HepG2 (cell line): ENCODE measurements around the gene NLRC5. TPM values are rescaled to one million over a fixed set of nuclear protein-coding genes. Genes with fewer than 3 reads are reported as not detected.

ENCODE experiments used
- AHDC1 ChIP-seq: sonication (generic); formaldehyde crosslinking; IDR thresholded peaks from 2 replicates; pipeline ENCODE4 v1.5.1; 2020; ENCODE audit warnings: mild to moderate bottlenecking, missing genetic modification reagents, borderline replicate concordance
- IRF1 ChIP-seq: sonication (generic); formaldehyde crosslinking; IDR thresholded peaks from 2 replicates; pipeline ENCODE4 v1.4.0; 2020; ENCODE audit warnings: low read depth, mild to moderate bottlenecking, missing genetic modification reagents
- NKX3-1 ChIP-seq: sonication (generic); formaldehyde crosslinking; IDR thresholded peaks from 2 replicates; pipeline ENCODE4 v1.5.0; 2020; ENCODE audit warnings: missing genetic modification reagents
- SAP130 ChIP-seq: IDR thresholded peaks from 2 replicates; pipeline ENCODE4 v1.6.1; 2016; ENCODE audit warnings: low read depth
- THAP8 ChIP-seq: sonication (generic); formaldehyde crosslinking; IDR thresholded peaks from 2 replicates; pipeline ENCODE4 v1.5.1; 2020; ENCODE audit warnings: missing genetic modification reagents, mild to moderate bottlenecking, borderline replicate concordance
- ZMYM3 ChIP-seq: sonication (generic); formaldehyde crosslinking; IDR thresholded peaks from 2 replicates; pipeline ENCODE4 v1.5.1; 2020; ENCODE audit warnings: mild to moderate bottlenecking, missing genetic modification reagents
- ZNF124 ChIP-seq: sonication (generic); formaldehyde crosslinking; IDR thresholded peaks from 2 replicates; pipeline ENCODE4 v1.4.0; 2020; ENCODE audit warnings: missing genetic modification reagents
- ZNF234 ChIP-seq: sonication (generic); formaldehyde crosslinking; conservative IDR thresholded peaks from 2 replicates; pipeline ENCODE4 v1.5.1; 2020; ENCODE audit warnings: mild to moderate bottlenecking, missing genetic modification reagents
- ZSCAN12 ChIP-seq: sonication (generic); formaldehyde crosslinking; IDR thresholded peaks from 2 replicates; pipeline ENCODE4 v1.9.0; 2021; ENCODE audit warnings: mild to moderate bottlenecking, missing genetic modification reagents
- polyA plus RNA-seq, 8 experiments: library from polyadenylated mRNA; depleted of rRNA in 3 of 8; stranded (reverse) in 7 of 8; unstranded in 1 of 8; fragments of >200 nt; fragmentation: Illumina TruSeq in 4 of 8; extraction: Trizol in 4 of 8; gene quantifications; 2 replicates each; pipeline versions ENCODE4 v1.2.1 to v1.2.3, GENCODE V29; 2011 to 2016; ENCODE audit warnings: low read depth in 4 of 8, missing spikeins in 1 of 8, mixed read lengths in 1 of 8; ENCODE audit not compliant: insufficient read depth in 1 of 8
- total RNA-seq, 5 experiments: library from RNA; depleted of rRNA; stranded (reverse); fragments of >200 nt; fragmentation: Illumina TruSeq; extraction: Trizol; gene quantifications; 2 replicates each; pipeline ENCODE4 v1.2.3, GENCODE V29; 2016; ENCODE audit warnings: low read depth in 1 of 5
- TF ChIP-seq, protein P1 (sequence below): sonication (generic); formaldehyde crosslinking; IDR thresholded peaks from 2 replicates; pipeline ENCODE4 v1.5.0; 2020; ENCODE audit warnings: mild to moderate bottlenecking, missing genetic modification reagents, borderline replicate concordance
- TF ChIP-seq, protein P2 (sequence below): sonication (generic); formaldehyde crosslinking; IDR thresholded peaks from 2 replicates; pipeline ENCODE4 v1.5.0; 2020; ENCODE audit warnings: missing genetic modification reagents

Gene NLRC5
- total and polyA plus RNA-seq, 2 of the 13 experiments (the other 11 are each of a cell fraction or from before 2014, with no cell fraction given): 6.3 to 12.7 TPM

- TF ChIP-seq, protein P1, sequence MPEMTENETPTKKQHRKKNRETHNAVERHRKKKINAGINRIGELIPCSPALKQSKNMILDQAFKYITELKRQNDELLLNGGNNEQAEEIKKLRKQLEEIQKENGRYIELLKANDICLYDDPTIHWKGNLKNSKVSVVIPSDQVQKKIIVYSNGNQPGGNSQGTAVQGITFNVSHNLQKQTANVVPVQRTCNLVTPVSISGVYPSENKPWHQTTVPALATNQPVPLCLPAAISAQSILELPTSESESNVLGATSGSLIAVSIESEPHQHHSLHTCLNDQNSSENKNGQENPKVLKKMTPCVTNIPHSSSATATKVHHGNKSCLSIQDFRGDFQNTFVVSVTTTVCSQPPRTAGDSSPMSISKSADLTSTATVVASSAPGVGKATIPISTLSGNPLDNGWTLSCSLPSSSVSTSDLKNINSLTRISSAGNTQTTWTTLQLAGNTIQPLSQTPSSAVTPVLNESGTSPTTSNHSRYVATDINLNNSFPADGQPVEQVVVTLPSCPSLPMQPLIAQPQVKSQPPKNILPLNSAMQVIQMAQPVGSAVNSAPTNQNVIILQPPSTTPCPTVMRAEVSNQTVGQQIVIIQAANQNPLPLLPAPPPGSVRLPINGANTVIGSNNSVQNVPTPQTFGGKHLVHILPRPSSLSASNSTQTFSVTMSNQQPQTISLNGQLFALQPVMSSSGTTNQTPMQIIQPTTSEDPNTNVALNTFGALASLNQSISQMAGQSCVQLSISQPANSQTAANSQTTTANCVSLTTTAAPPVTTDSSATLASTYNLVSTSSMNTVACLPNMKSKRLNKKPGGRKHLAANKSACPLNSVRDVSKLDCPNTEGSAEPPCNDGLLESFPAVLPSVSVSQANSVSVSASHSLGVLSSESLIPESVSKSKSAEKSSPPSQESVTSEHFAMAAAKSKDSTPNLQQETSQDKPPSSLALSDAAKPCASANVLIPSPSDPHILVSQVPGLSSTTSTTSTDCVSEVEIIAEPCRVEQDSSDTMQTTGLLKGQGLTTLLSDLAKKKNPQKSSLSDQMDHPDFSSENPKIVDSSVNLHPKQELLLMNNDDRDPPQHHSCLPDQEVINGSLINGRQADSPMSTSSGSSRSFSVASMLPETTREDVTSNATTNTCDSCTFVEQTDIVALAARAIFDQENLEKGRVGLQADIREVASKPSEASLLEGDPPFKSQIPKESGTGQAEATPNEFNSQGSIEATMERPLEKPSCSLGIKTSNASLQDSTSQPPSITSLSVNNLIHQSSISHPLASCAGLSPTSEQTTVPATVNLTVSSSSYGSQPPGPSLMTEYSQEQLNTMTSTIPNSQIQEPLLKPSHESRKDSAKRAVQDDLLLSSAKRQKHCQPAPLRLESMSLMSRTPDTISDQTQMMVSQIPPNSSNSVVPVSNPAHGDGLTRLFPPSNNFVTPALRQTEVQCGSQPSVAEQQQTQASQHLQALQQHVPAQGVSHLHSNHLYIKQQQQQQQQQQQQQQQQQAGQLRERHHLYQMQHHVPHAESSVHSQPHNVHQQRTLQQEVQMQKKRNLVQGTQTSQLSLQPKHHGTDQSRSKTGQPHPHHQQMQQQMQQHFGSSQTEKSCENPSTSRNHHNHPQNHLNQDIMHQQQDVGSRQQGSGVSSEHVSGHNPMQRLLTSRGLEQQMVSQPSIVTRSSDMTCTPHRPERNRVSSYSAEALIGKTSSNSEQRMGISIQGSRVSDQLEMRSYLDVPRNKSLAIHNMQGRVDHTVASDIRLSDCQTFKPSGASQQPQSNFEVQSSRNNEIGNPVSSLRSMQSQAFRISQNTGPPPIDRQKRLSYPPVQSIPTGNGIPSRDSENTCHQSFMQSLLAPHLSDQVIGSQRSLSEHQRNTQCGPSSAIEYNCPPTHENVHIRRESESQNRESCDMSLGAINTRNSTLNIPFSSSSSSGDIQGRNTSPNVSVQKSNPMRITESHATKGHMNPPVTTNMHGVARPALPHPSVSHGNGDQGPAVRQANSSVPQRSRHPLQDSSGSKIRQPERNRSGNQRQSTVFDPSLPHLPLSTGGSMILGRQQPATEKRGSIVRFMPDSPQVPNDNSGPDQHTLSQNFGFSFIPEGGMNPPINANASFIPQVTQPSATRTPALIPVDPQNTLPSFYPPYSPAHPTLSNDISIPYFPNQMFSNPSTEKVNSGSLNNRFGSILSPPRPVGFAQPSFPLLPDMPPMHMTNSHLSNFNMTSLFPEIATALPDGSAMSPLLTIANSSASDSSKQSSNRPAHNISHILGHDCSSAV (CRISPR knock-in tag): no peak
- TF ChIP-seq AHDC1: peak; percentile 76; the same call in 1 of the 2 replicates
- TF ChIP-seq NKX3-1 (CRISPR knock-in tag): 0 out of 2 replicates have a peak, but pooled peaks have one; percentile 49
- peak; percentile 64 for TF ChIP-seq ZNF124 (CRISPR knock-in tag)
- no peak for TF ChIP-seq ZNF234 (CRISPR knock-in tag)
- TF ChIP-seq SAP130 (CRISPR knock-in tag): peak; percentile 77
- TF ChIP-seq ZMYM3 (CRISPR knock-in tag): peak; percentile 96
- no peak for TF ChIP-seq THAP8 (CRISPR knock-in tag)
- TF ChIP-seq, protein P2, sequence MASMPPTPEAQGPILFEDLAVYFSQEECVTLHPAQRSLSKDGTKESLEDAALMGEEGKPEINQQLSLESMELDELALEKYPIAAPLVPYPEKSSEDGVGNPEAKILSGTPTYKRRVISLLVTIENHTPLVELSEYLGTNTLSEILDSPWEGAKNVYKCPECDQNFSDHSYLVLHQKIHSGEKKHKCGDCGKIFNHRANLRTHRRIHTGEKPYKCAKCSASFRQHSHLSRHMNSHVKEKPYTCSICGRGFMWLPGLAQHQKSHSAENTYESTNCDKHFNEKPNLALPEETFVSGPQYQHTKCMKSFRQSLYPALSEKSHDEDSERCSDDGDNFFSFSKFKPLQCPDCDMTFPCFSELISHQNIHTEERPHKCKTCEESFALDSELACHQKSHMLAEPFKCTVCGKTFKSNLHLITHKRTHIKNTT (CRISPR knock-in tag): no peak
- no peak for TF ChIP-seq IRF1 (CRISPR knock-in tag)
- 0 out of 2 replicates have a peak, but pooled peaks have one; percentile 13 for TF ChIP-seq ZSCAN12
Observed at GRCh38 chr16:56964243-56965148, 24.9 kb upstream of the NLRC5 start (continued).
